H1 (cell line): ENCODE measurements around the gene SCCPDH. TPM values are rescaled to one million over a fixed set of nuclear protein-coding genes. Genes with fewer than 3 reads are reported as not detected.

Source experiments
- CTCF ChIA-PET: fragments of 300-600 bp; sonication (Branson Sonifier 250); formaldehyde crosslinking; loops from one replicate; lab custom pipeline; 2021; ENCODE audit not compliant: partially characterized antibody; lab: Charles Lee
- POLR2A ChIA-PET: fragments of 300-600 bp; sonication (Branson Sonifier 250); formaldehyde crosslinking; loops from one replicate; lab custom pipeline; 2021; ENCODE audit warnings: inconsistent platforms; ENCODE audit not compliant: partially characterized antibody; lab: Charles Lee
- DNase-seq, 2 experiments: peaks; one replicate each; pipeline versions ENCODE4 v3.0.0 to v3.0.0-alpha.2; 2010 to 2022; ENCODE audit warnings: low spot score in 2 of 2, low read depth in 1 of 2, mixed read lengths in 1 of 2
- FAIRE-seq: peaks from 2 replicates; lab custom pipeline; 2011; peaks lifted over from hg19 to GRCh38; lab: Jason Lieb, UNC
- H2AFZ ChIP-seq: 2 replicates; pipeline ENCODE4 v1.8.1; 2012; ENCODE audit warnings: low read length, inconsistent platforms
- H2AK5ac ChIP-seq: 2 replicates; pipeline ENCODE4 v1.6.1; 2013; ENCODE audit warnings: low read depth, low read length
- H2BK120ac ChIP-seq: replicated peaks from 2 replicates; pipeline ENCODE3; 2013; ENCODE audit warnings: low read depth, low read length, inconsistent platforms
- H2BK12ac ChIP-seq: 2 replicates; pipeline ENCODE4 v1.6.1; 2013; ENCODE audit warnings: low read depth, low read length
- H2BK15ac ChIP-seq: 2 replicates; pipeline ENCODE4 v1.6.1; 2013; ENCODE audit warnings: low read length
- H2BK20ac ChIP-seq: 2 replicates; pipeline ENCODE4 v1.6.1; 2013; ENCODE audit warnings: low read length
- H2BK5ac ChIP-seq: 2 replicates; pipeline ENCODE4 v1.6.1; 2013; ENCODE audit warnings: low read depth, low read length
- H3K14ac ChIP-seq: 2 replicates; pipeline ENCODE4 v1.6.1; 2013; ENCODE audit warnings: inconsistent platforms; ENCODE audit not compliant: insufficient read length
- H3K18ac ChIP-seq: 2 replicates; pipeline ENCODE4 v1.6.1; 2013; ENCODE audit warnings: low read length; ENCODE audit errors: extremely low read depth
- H3K23ac ChIP-seq: 2 replicates; pipeline ENCODE4 v1.6.1; 2013; ENCODE audit warnings: inconsistent platforms; ENCODE audit not compliant: insufficient read length
- H3K23me2 ChIP-seq: 2 replicates; pipeline ENCODE4 v1.6.1; 2013; ENCODE audit warnings: low read depth, low read length
- H3K27ac ChIP-seq: 2 replicates; pipeline ENCODE4 v1.6.1; 2011; ENCODE audit warnings: low read depth, low read length, inconsistent platforms
- H3K27me3 ChIP-seq, 4 experiments: replicated peaks in 1 of 4; 1 replicate in 1 of 4; 2 replicates in 3 of 4; pipeline versions ENCODE4 v1.6.1 to v1.8.1; 2011 to 2013; ENCODE audit warnings: low read length in 3 of 4, mild to moderate bottlenecking in 3 of 4, inconsistent platforms in 2 of 4, mixed read lengths in 2 of 4, moderate library complexity in 1 of 4; ENCODE audit not compliant: control insufficient read depth in 3 of 4, insufficient read depth in 3 of 4; ENCODE audit errors: extremely low read depth in 1 of 4
- H3K36me3 ChIP-seq, 4 experiments: 2 replicates each; pipeline versions ENCODE4 v1.6.1 to v1.8.1; 2011 to 2013; ENCODE audit warnings: mild to moderate bottlenecking in 4 of 4, low read length in 3 of 4, moderate library complexity in 2 of 4, control low read depth in 1 of 4, inconsistent platforms in 1 of 4; ENCODE audit not compliant: insufficient read depth in 4 of 4, control insufficient read depth in 2 of 4
- H3K4ac ChIP-seq: replicated peaks from 2 replicates; pipeline ENCODE3; 2013; ENCODE audit warnings: low read length, low read depth, mixed read lengths, inconsistent platforms; ENCODE audit not compliant: insufficient read length
- H3K4me1 ChIP-seq, 4 experiments: replicated peaks in 1 of 4; 1 replicate in 1 of 4; 2 replicates in 3 of 4; pipeline versions ENCODE4 v1.6.1 to v1.8.1; 2011 to 2013; ENCODE audit warnings: low read length in 3 of 4, inconsistent platforms in 2 of 4, mixed read lengths in 1 of 4; ENCODE audit not compliant: insufficient read depth in 4 of 4, control insufficient read depth in 3 of 4
- H3K4me2 ChIP-seq, 2 experiments: 2 replicates each; pipeline versions ENCODE4 v1.6.1 to v1.8.1; 2011 to 2013; ENCODE audit warnings: low read depth in 2 of 2, low read length in 2 of 2, control low read depth in 1 of 2, inconsistent platforms in 1 of 2, mild to moderate bottlenecking in 1 of 2; ENCODE audit not compliant: insufficient read depth in 1 of 2
- H3K4me3 ChIP-seq, 4 experiments: fragments of 200-600, 300-600 bp in 1 of 4; sonication (generic), shearing (Covaris generic), sonication (Bioruptor Twin) in 1 of 4; 2 replicates each; pipeline versions ENCODE4 v1.5.1 to v1.8.1; 2011 to 2016; ENCODE audit warnings: low read length in 4 of 4, low read depth in 3 of 4, control low read depth in 2 of 4, inconsistent platforms in 2 of 4, mild to moderate bottlenecking in 2 of 4, mixed read lengths in 1 of 4, moderate library complexity in 1 of 4; ENCODE audit not compliant: insufficient read depth in 2 of 4; ENCODE audit errors: extremely low read depth in 1 of 4
- H3K56ac ChIP-seq: replicated peaks from 2 replicates; pipeline ENCODE3; 2013; ENCODE audit warnings: low read depth, mild to moderate bottlenecking, mixed read lengths, low read length, inconsistent platforms; ENCODE audit not compliant: insufficient read length
- H3K79me1 ChIP-seq: 2 replicates; pipeline ENCODE4 v1.6.1; 2013; ENCODE audit warnings: low read depth, low read length, control low read depth
- H3K79me2 ChIP-seq, 2 experiments: 2 replicates each; pipeline versions ENCODE4 v1.6.1 to v1.8.1; 2012 to 2013; ENCODE audit warnings: low read length in 2 of 2, mild to moderate bottlenecking in 2 of 2, inconsistent platforms in 1 of 2; ENCODE audit not compliant: insufficient read depth in 2 of 2, control insufficient read depth in 1 of 2
- H3K9ac ChIP-seq, 4 experiments: replicated peaks in 1 of 4; 1 replicate in 1 of 4; 2 replicates in 3 of 4; pipeline versions ENCODE4 v1.6.1 to v1.8.1; 2011 to 2013; ENCODE audit warnings: low read depth in 3 of 4, low read length in 3 of 4, control low read depth in 2 of 4, mild to moderate bottlenecking in 2 of 4, moderate library complexity in 2 of 4, inconsistent platforms in 1 of 4; ENCODE audit errors: extremely low read depth in 1 of 4
- H3K9me3 ChIP-seq, 2 experiments: 2 replicates each; pipeline versions ENCODE4 v1.6.1 to v1.8.1; 2012 to 2013; ENCODE audit warnings: mild to moderate bottlenecking in 2 of 2, moderate library complexity in 2 of 2, control low read depth in 1 of 2, inconsistent platforms in 1 of 2, low read depth in 1 of 2, low read length in 1 of 2, mixed read lengths in 1 of 2; ENCODE audit not compliant: insufficient read depth in 2 of 2
- H4K20me1 ChIP-seq, 2 experiments: replicated peaks in 1 of 2; 2 replicates each; pipeline versions ENCODE3 to v1.8.1; 2011 to 2013; ENCODE audit warnings: inconsistent platforms in 2 of 2, low read length in 2 of 2, mild to moderate bottlenecking in 1 of 2; ENCODE audit not compliant: insufficient read depth in 2 of 2, control insufficient read depth in 1 of 2
- H4K5ac ChIP-seq: 2 replicates; pipeline ENCODE4 v1.6.1; 2013; ENCODE audit warnings: low read length, low read depth, mixed read lengths, inconsistent platforms; ENCODE audit not compliant: insufficient read length
- H4K8ac ChIP-seq: 2 replicates; pipeline ENCODE4 v1.8.0; 2013; ENCODE audit warnings: mild to moderate bottlenecking, moderate library complexity, low read length, inconsistent platforms; ENCODE audit not compliant: insufficient read depth; ENCODE audit errors: extremely low read depth
- H4K91ac ChIP-seq: replicated peaks from 2 replicates; pipeline ENCODE3; 2013; ENCODE audit warnings: low read length, mixed read lengths, inconsistent platforms; ENCODE audit not compliant: insufficient read length
- CREB1 ChIP-seq: IDR thresholded peaks from 2 replicates; pipeline ENCODE4 v1.6.1; 2012; ENCODE audit warnings: inconsistent platforms
- GTF2F1 ChIP-seq: IDR thresholded peaks from 2 replicates; pipeline ENCODE4 v1.6.1; 2012; ENCODE audit warnings: low read depth, low read length, improper control_type of control experiment, borderline replicate concordance
- PHF8 ChIP-seq: fragments of 200-600 bp; sonication (generic); conservative IDR thresholded peaks from 2 replicates; pipeline ENCODE4 v1.7.1; 2012; ENCODE audit warnings: low read depth, mild to moderate bottlenecking, inconsistent platforms, low read length, moderate library complexity
- SIX5 ChIP-seq: IDR thresholded peaks from 2 replicates; pipeline ENCODE4 v1.6.1; 2011; ENCODE audit warnings: mild to moderate bottlenecking, low read depth, low read length
- WGBS, 2 experiments: shearing (Covaris generic) in 1 of 2; methylation state at CpG; one replicate each; pipeline versions ENCODE4 v1.1.6 to v1.1.7; 2013 to 2015; ENCODE audit warnings: low lambda C conversion rate in 2 of 2, mixed read lengths in 2 of 2, inconsistent platforms in 1 of 2, low coverage in 1 of 2, missing lambda C conversion rate in 1 of 2; ENCODE audit not compliant: insufficient replicate concordance in 2 of 2, insufficient coverage in 1 of 2, insufficient read length in 1 of 2; ENCODE audit errors: extremely low coverage in 1 of 2, missing lambda C conversion rate in 1 of 2; 5-methylcytosine and 5-hydroxymethylcytosine counted together
- polyA plus RNA-seq, 7 experiments: library from polyadenylated mRNA; depleted of rRNA in 3 of 7; stranded (reverse) in 5 of 7; unstranded in 2 of 7; fragments of >200 nt in 5 of 7; fragments of 200-250 nt in 2 of 7; gene quantifications; 1 replicate in 5 of 7; 2 replicates in 1 of 7; 4 replicates in 1 of 7; pipeline versions ENCODE4 v1.2.1 to v1.2.3, GENCODE V29; 2011 to 2013; ENCODE audit warnings: missing spikeins in 2 of 7, mixed read lengths in 2 of 7
- total RNA-seq: library from RNA; stranded (reverse); fragmentation: NEBNext Ultra II Directional; extraction: Animal tissue kit (Norgen Biotek cat#: 25700); gene quantifications from 2 replicates; pipeline ENCODE4 v1.2.1, GENCODE V29; 2021

SCCPDH gene
- total and polyA plus RNA-seq, 2 of the 8 experiments (the other 6 are each of a cell fraction or from before 2014, with no cell fraction given), result 9.5 to 17.0 TPM

DNA sequence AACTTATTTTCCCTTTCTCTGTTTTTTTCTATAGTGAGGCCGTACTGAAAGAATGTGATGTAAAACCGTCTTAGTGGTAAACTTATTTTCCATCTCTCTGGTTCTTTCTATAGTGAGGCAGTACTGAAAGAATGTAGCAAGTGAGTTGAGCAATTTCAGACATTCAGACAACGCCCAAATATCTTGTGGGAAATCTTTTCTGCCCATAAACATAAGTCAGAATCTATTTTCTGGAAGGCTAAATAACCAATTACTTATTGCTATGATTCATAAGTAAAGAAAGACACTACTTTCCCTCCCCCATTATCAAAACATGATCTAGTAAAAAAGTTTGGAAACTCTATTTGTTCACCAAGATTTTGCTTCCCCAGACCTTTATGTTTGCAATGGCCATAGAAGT is 18.8 kb upstream of the SCCPDH start:
- CTCF ChIA-PET, result interaction anchor here (0.7 to 8.7 kb wide), 2 partner anchors 8 to 12 kb away, joined by 3 to 91 read pairs; no protein-coding TSS in a partner anchor
- no peak overlapping the region for H3K14ac ChIP-seq

More for the DNA sequence above, 18.8 kb upstream of the SCCPDH start:
- no peak overlapping the region for H3K27ac ChIP-seq
- no peaks in the 10 kb centered on the region for H3K9me3 ChIP-seq
- no peak overlapping the region for H2BK20ac ChIP-seq
- H2BK5ac ChIP-seq, result no peak overlapping the region
- no peak overlapping the region for H2BK15ac ChIP-seq
- H4K5ac ChIP-seq, result no peak overlapping the region
- no peak overlapping the region for H3K9ac ChIP-seq
- FAIRE-seq (no peak), DNase-seq (no peak)
- no peaks in the 10 kb centered on the region for H3K79me2 ChIP-seq
- H2BK12ac ChIP-seq, result no peak overlapping the region
- 90% methylated on average over 3 of the region's 3 CpGs; no CpG with 5 or more reads in 1 of the 2 experiments for WGBS, 2 experiments
- no peaks in the 10 kb centered on the region for H3K27me3 ChIP-seq
- H3K56ac ChIP-seq, result no peak overlapping the region
- no peak overlapping the region for H3K18ac ChIP-seq
- H3K4me2 ChIP-seq, result no peak overlapping the region
- H3K4me3 ChIP-seq, result no peak overlapping the region
- no peak overlapping the region for H2BK120ac ChIP-seq
- H2AFZ ChIP-seq, result no peak overlapping the region
- H3K23me2 ChIP-seq, result no peaks in the 10 kb centered on the region; the same call in 1 of the 2 replicates
- no peak overlapping the region for H3K4ac ChIP-seq
- no peaks in the 10 kb centered on the region for H3K79me1 ChIP-seq
- POLR2A ChIA-PET, result no interaction called here
- no peaks in the 10 kb centered on the region for H3K36me3 ChIP-seq
- H3K23ac ChIP-seq, result no peak overlapping the region
- no peak overlapping the region for H2AK5ac ChIP-seq
- no peak overlapping the region for H4K8ac ChIP-seq
- no peak overlapping the region for H4K91ac ChIP-seq
- TF ChIP-seq SIX5 (no peak), GTF2F1 (no peak), CREB1 (no peak), PHF8 (no peak)
- H3K4me1 ChIP-seq, result no peaks in the 10 kb centered on the region
- no peaks in the 10 kb centered on the region for H4K20me1 ChIP-seq
